HepG2 (cell line): Measurements from ENCODE around the gene SLC8A2. TPM values are rescaled to one million over a fixed set of nuclear protein-coding genes. Genes with fewer than 3 reads are reported as not detected.

Experiments
- AGO2 ChIP-seq: fragments of 200-400 bp; formaldehyde crosslinking; optimal IDR thresholded peaks from 2 replicates; pipeline ENCODE3; 2017; ENCODE audit warnings: mild to moderate bottlenecking, low read depth, low read length, moderate library complexity
- ARNT2 ChIP-seq: sonication (generic); formaldehyde crosslinking; IDR thresholded peaks from 2 replicates; pipeline ENCODE4 v1.8.0; 2022; ENCODE audit warnings: mild to moderate bottlenecking, low read depth, missing genetic modification reagents, moderate library complexity
- MBD4 ChIP-seq: IDR thresholded peaks from 2 replicates; pipeline ENCODE4 v1.6.1; 2012; ENCODE audit warnings: low read length, inconsistent platforms, borderline replicate concordance
- MXD4 ChIP-seq: IDR thresholded peaks from 2 replicates; pipeline ENCODE4 v1.6.1; 2016; ENCODE audit warnings: mild to moderate bottlenecking, missing biosample characterization, missing genetic modification reagents
- POLR2A ChIP-seq, 2 experiments: IDR thresholded peaks; 2 replicates each; pipeline ENCODE4 v1.6.1; 2011; ENCODE audit warnings: low read depth in 2 of 2, low read length in 2 of 2, mild to moderate bottlenecking in 1 of 2, moderate library complexity in 1 of 2; ENCODE audit not compliant: insufficient read depth in 1 of 2
- SKIL ChIP-seq: sonication (generic); formaldehyde crosslinking; IDR thresholded peaks from 2 replicates; pipeline ENCODE4 v1.8.0; 2022; ENCODE audit warnings: missing genetic modification reagents, mild to moderate bottlenecking, moderate library complexity, borderline replicate concordance
- TGIF2 ChIP-seq: IDR thresholded peaks from 2 replicates; pipeline ENCODE4 v1.6.1; 2016; ENCODE audit warnings: control low read depth, missing compliant biosample characterization
- ZNF17 ChIP-seq: sonication (generic); formaldehyde crosslinking; IDR thresholded peaks from 2 replicates; pipeline ENCODE4 v1.5.0; 2020; ENCODE audit warnings: mild to moderate bottlenecking, missing genetic modification reagents
- ZNF318 ChIP-seq: sonication (generic); formaldehyde crosslinking; IDR thresholded peaks from 2 replicates; pipeline ENCODE4 v1.4.0; 2020; ENCODE audit warnings: mild to moderate bottlenecking, missing genetic modification reagents
- ZNF430 ChIP-seq: sonication (generic); formaldehyde crosslinking; IDR thresholded peaks from 2 replicates; pipeline ENCODE4 v1.9.0; 2021; ENCODE audit warnings: mild to moderate bottlenecking, missing genetic modification reagents
- ZNF691 ChIP-seq: sonication (generic); formaldehyde crosslinking; IDR thresholded peaks from 2 replicates; pipeline ENCODE4 v1.4.0; 2020; ENCODE audit warnings: missing genetic modification reagents, low read depth, mild to moderate bottlenecking, borderline replicate concordance
- ZNF775 ChIP-seq: sonication (generic); formaldehyde crosslinking; IDR thresholded peaks from 2 replicates; pipeline ENCODE4 v1.4.0; 2020; ENCODE audit warnings: missing genetic modification reagents, mild to moderate bottlenecking, moderate library complexity, borderline replicate concordance
- polyA plus RNA-seq, 8 experiments: library from polyadenylated mRNA; depleted of rRNA in 3 of 8; stranded (reverse) in 7 of 8; unstranded in 1 of 8; fragments of >200 nt; fragmentation: Illumina TruSeq in 4 of 8; extraction: Trizol in 4 of 8; gene quantifications; 2 replicates each; pipeline versions ENCODE4 v1.2.1 to v1.2.3, GENCODE V29; 2011 to 2016; ENCODE audit warnings: low read depth in 4 of 8, missing spikeins in 1 of 8, mixed read lengths in 1 of 8; ENCODE audit not compliant: insufficient read depth in 1 of 8
- total RNA-seq, 5 experiments: library from RNA; depleted of rRNA; stranded (reverse); fragments of >200 nt; fragmentation: Illumina TruSeq; extraction: Trizol; gene quantifications; 2 replicates each; pipeline ENCODE4 v1.2.3, GENCODE V29; 2016; ENCODE audit warnings: low read depth in 1 of 5
- TF ChIP-seq, protein P1 (sequence below): IDR thresholded peaks from 2 replicates; pipeline ENCODE4 v1.6.1; 2016; ENCODE audit warnings: low read depth, control low read depth
- TF ChIP-seq, protein P2 (sequence below): sonication (generic); formaldehyde crosslinking; IDR thresholded peaks from 2 replicates; pipeline ENCODE4 v1.4.0; 2020; ENCODE audit warnings: missing genetic modification reagents

Gene SLC8A2
- total and polyA plus RNA-seq, 2 of the 13 experiments (the other 11 are each of a cell fraction or from before 2014, with no cell fraction given) = 0.02 TPM; not detected in 1

DNA sequence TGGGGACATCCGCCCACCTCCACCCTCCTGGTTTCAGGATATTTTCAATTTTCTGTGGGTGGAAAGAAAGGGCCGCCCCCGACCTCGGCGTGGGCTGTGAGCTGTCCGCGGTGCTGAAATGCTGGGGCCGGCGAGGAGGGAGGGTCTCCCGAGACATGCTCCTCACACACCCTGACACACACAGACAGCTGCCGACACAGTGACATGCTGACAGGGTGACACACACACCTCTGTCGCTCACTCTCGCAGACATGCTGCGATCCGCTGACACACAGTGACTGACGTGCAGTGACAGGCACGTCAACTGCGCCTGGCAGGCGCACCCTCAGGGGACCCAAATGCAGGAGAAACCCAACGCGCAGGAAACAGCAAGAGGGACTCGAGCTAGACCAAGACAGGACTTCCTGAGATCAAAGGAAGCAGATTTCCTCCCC lies 27.3 kb downstream of the SLC8A2 start (continued):
- TF ChIP-seq ARNT2 (no peak), ZNF775 (CRISPR knock-in tag) (no peak), POLR2A (IDR thresholded peaks at IDR 0.05; ENCODE audit: insufficient read depth in 1 of 2, low read depth in 2 of 2, low read length in 2 of 2) (no peak), SKIL (CRISPR knock-in tag) (no peak), ZNF318 (CRISPR knock-in tag) (no peak), TGIF2 (CRISPR knock-in tag) (no peak), MBD4 (no peak), ZNF691 (CRISPR knock-in tag) (no peak), MXD4 (CRISPR knock-in tag) (peak; percentile 26; the same call in 1 of the 2 replicates), ZNF17 (CRISPR knock-in tag) (no peak), AGO2 (no peak), ZNF430 (CRISPR knock-in tag) (no peak)
- TF ChIP-seq, protein P1, sequence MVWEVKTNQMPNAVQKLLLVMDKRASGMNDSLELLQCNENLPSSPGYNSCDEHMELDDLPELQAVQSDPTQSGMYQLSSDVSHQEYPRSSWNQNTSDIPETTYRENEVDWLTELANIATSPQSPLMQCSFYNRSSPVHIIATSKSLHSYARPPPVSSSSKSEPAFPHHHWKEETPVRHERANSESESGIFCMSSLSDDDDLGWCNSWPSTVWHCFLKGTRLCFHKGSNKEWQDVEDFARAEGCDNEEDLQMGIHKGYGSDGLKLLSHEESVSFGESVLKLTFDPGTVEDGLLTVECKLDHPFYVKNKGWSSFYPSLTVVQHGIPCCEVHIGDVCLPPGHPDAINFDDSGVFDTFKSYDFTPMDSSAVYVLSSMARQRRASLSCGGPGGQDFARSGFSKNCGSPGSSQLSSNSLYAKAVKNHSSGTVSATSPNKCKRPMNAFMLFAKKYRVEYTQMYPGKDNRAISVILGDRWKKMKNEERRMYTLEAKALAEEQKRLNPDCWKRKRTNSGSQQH (CRISPR knock-in tag) = 0 out of 2 replicates have a peak, but pooled peaks have one; percentile 59
- TF ChIP-seq, protein P2, sequence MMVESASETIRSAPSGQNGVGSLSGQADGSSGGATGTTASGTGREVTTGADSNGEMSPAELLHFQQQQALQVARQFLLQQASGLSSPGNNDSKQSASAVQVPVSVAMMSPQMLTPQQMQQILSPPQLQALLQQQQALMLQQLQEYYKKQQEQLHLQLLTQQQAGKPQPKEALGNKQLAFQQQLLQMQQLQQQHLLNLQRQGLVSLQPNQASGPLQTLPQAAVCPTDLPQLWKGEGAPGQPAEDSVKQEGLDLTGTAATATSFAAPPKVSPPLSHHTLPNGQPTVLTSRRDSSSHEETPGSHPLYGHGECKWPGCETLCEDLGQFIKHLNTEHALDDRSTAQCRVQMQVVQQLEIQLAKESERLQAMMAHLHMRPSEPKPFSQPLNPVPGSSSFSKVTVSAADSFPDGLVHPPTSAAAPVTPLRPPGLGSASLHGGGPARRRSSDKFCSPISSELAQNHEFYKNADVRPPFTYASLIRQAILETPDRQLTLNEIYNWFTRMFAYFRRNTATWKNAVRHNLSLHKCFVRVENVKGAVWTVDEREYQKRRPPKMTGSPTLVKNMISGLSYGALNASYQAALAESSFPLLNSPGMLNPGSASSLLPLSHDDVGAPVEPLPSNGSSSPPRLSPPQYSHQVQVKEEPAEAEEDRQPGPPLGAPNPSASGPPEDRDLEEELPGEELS = no peak
